Activated T-helper 1 cell treated with anti-CD3 and anti-CD28 coated beads, Interleukin-12 subunit alpha, Interleukin-12 subunit beta, Interleukin-2, Interleukin-4 antibody, amounts not matched to agents 30 ng/mL and 10 ng/mL and 1 ng/mL, durations not matched to agents 14 hours and 24 hours and 36 hours (primary cell): ENCODE data around the gene DPRX. TPM values are rescaled to one million over a fixed set of nuclear protein-coding genes. Genes with fewer than 3 reads are reported as not detected.

Source experiments
- total RNA-seq: library from RNA; stranded (reverse); gene quantifications from 2 replicates; pipeline ENCODE4 v1.2.3, GENCODE V29; 2022

Gene DPRX
- total RNA-seq, 1 donor from 2014 or later, result not detected

Other genes with a start within 250 kb of the DPRX start
- 9.2 and 10.8 TPM in 2 replicates for gene ZNF765, start 236.8 kb upstream of the DPRX start, total RNA-seq
- gene ZNF761, start 200.0 kb upstream of the DPRX start, total RNA-seq, result 9.9 and 12.3 TPM in 2 replicates
- 3.7 and 4.3 TPM in 2 replicates for gene ZNF813, start 164.3 kb upstream of the DPRX start, total RNA-seq
- 17.9 and 19.6 TPM in 2 replicates for gene ZNF331, start 93.9 kb upstream of the DPRX start, total RNA-seq
- gene NLRP12, start 192.3 kb downstream of the DPRX start, total RNA-seq, result not detected in 2 replicates
- 58.8 and 63.1 TPM in 2 replicates for gene MYADM, start 235.9 kb downstream of the DPRX start, total RNA-seq